H1 (cell line): ENCODE measurements around the gene RBM8A. TPM values are rescaled to one million over a fixed set of nuclear protein-coding genes. Genes with fewer than 3 reads are reported as not detected.

Experiments
- BACH1 ChIP-seq: IDR thresholded peaks from 2 replicates; pipeline ENCODE4 v1.6.1; 2012; ENCODE audit warnings: low read length, improper control_type of control experiment
- BCL11A ChIP-seq, 2 experiments: IDR thresholded peaks; one replicate each; pipeline ENCODE4 v1.6.1; 2011; ENCODE audit warnings: low read depth in 2 of 2, low read length in 2 of 2, mild to moderate bottlenecking in 2 of 2
- CEBPB ChIP-seq: IDR thresholded peaks from 2 replicates; pipeline ENCODE4 v1.6.1; 2012; ENCODE audit warnings: low read depth, low read length
- CHD7 ChIP-seq: fragments of 300-600 bp; sonication (generic); IDR thresholded peaks from 2 replicates; pipeline ENCODE4 v1.7.1; 2012; ENCODE audit warnings: low read length, moderate library complexity, mild to moderate bottlenecking, inconsistent platforms; ENCODE audit not compliant: insufficient replicate concordance
- CTCF ChIP-seq, 3 experiments: IDR thresholded peaks; 1 replicate in 2 of 3; 2 replicates in 1 of 3; pipeline versions ENCODE4 v1.5.1 to v1.6.1; 2011; ENCODE audit warnings: low read length in 3 of 3, mild to moderate bottlenecking in 3 of 3, inconsistent platforms in 2 of 3, low read depth in 1 of 3, moderate library complexity in 1 of 3; ENCODE audit not compliant: insufficient read depth in 1 of 3; ENCODE audit errors: control extremely low read depth in 1 of 3
- EGR1 ChIP-seq: IDR thresholded peaks from 2 replicates; pipeline ENCODE4 v1.6.1; 2011; ENCODE audit warnings: low read depth, low read length, borderline replicate concordance
- MAFK ChIP-seq: IDR thresholded peaks from 2 replicates; pipeline ENCODE4 v1.6.1; 2012; ENCODE audit warnings: low read depth, mild to moderate bottlenecking, improper control_type of control experiment, low read length
- POLR2A ChIP-seq, 2 experiments: IDR thresholded peaks; 1 replicate in 1 of 2; 2 replicates in 1 of 2; pipeline ENCODE4 v1.6.1; 2011; ENCODE audit warnings: low read depth in 2 of 2, low read length in 2 of 2, mild to moderate bottlenecking in 2 of 2; ENCODE audit errors: control extremely low read depth in 1 of 2
- TAF7 ChIP-seq: optimal IDR thresholded peaks from 2 replicates; pipeline ENCODE3; 2011; ENCODE audit warnings: low read depth, mild to moderate bottlenecking, inconsistent platforms, low read length, moderate library complexity, borderline replicate concordance
- polyA plus RNA-seq, 7 experiments: library from polyadenylated mRNA; depleted of rRNA in 3 of 7; stranded (reverse) in 5 of 7; unstranded in 2 of 7; fragments of >200 nt in 5 of 7; fragments of 200-250 nt in 2 of 7; gene quantifications; 1 replicate in 5 of 7; 2 replicates in 1 of 7; 4 replicates in 1 of 7; pipeline versions ENCODE4 v1.2.1 to v1.2.3, GENCODE V29; 2011 to 2013; ENCODE audit warnings: missing spikeins in 2 of 7, mixed read lengths in 2 of 7
- total RNA-seq: library from RNA; stranded (reverse); fragmentation: NEBNext Ultra II Directional; extraction: Animal tissue kit (Norgen Biotek cat#: 25700); gene quantifications from 2 replicates; pipeline ENCODE4 v1.2.1, GENCODE V29; 2021

The RBM8A gene
- total and polyA plus RNA-seq, 2 of the 8 experiments (the other 6 are each of a cell fraction or from before 2014, with no cell fraction given): 125 to 216 TPM

- TF ChIP-seq CHD7 (no peak), EGR1 (no peak), TAF7 (no peak), BCL11A (IDR thresholded peaks at IDR 0.05; ENCODE audit: low read depth in 2 of 2, low read length in 2 of 2) (no peak), MAFK (no peak), CEBPB (no peak), BACH1 (no peak), POLR2A (IDR thresholded peaks at IDR 0.05; ENCODE audit: control extremely low read depth in 1 of 2, low read depth in 2 of 2, low read length in 2 of 2) (no peak), CTCF (IDR thresholded peaks at IDR 0.05; ENCODE audit: control extremely low read depth in 1 of 3, insufficient read depth in 1 of 3, low read depth in 1 of 3, low read length in 3 of 3) (no peak)
These were observed 49.7 kb upstream of the RBM8A start (continued) for GRCh38 chr1:145977016-145977415.
